Keratinocyte (primary cell): ENCODE measurements around the gene MAPK12. TPM values are rescaled to one million over a fixed set of nuclear protein-coding genes. Genes with fewer than 3 reads are reported as not detected.

ENCODE experiments used
- DNase-seq: peaks from one replicate; pipeline ENCODE4 v3.0.0-alpha.2; 2011; ENCODE audit warnings: low read depth, missing footprints, low spot score
- FAIRE-seq: peaks from 2 replicates; lab custom pipeline; 2011; peaks lifted over from hg19 to GRCh38; lab: Jason Lieb, UNC
- H2AFZ ChIP-seq: 2 replicates; pipeline ENCODE4 v1.6.0; 2012; ENCODE audit warnings: low read length, control low read depth, inconsistent platforms; ENCODE audit not compliant: control insufficient read depth
- H3K27ac ChIP-seq: 2 replicates; pipeline ENCODE4 v1.5.1; 2011; ENCODE audit warnings: low read length; ENCODE audit not compliant: control insufficient read depth, insufficient read depth
- H3K27me3 ChIP-seq: 3 replicates; pipeline ENCODE4 v1.6.0; 2011; ENCODE audit warnings: low read length; ENCODE audit not compliant: control insufficient read depth, insufficient read depth; ENCODE audit errors: extremely low read depth
- H3K36me3 ChIP-seq, 2 experiments: 2 replicates in 1 of 2; 3 replicates in 1 of 2; pipeline ENCODE4 v1.5.1; 2011; ENCODE audit warnings: low read length in 2 of 2, mild to moderate bottlenecking in 1 of 2; ENCODE audit not compliant: control insufficient read depth in 2 of 2, insufficient read depth in 2 of 2; ENCODE audit errors: extremely low read depth in 1 of 2
- H3K4me1 ChIP-seq: 3 replicates; pipeline ENCODE4 v1.5.1; 2011; ENCODE audit warnings: low read length; ENCODE audit not compliant: control insufficient read depth, insufficient read depth; ENCODE audit errors: extremely low read depth
- H3K4me2 ChIP-seq: 3 replicates; pipeline ENCODE4 v1.6.0; 2011; ENCODE audit warnings: low read depth, low read length; ENCODE audit not compliant: control insufficient read depth, insufficient read depth; ENCODE audit errors: extremely low read depth
- H3K4me3 ChIP-seq, 3 experiments: fragments of 200-600 bp in 1 of 3; sonication (generic) in 1 of 3; 2 replicates in 2 of 3; 3 replicates in 1 of 3; pipeline ENCODE4 v1.5.1; 2011 to 2016; ENCODE audit warnings: low read length in 3 of 3, mild to moderate bottlenecking in 3 of 3, control low read depth in 2 of 3, inconsistent platforms in 1 of 3, low read depth in 1 of 3, mixed read lengths in 1 of 3, mixed run types in 1 of 3, moderate library complexity in 1 of 3; ENCODE audit not compliant: control insufficient read depth in 2 of 3, insufficient read depth in 2 of 3; ENCODE audit errors: extremely low read depth in 1 of 3
- H3K79me2 ChIP-seq: 2 replicates; pipeline ENCODE4 v1.6.0; 2012; ENCODE audit warnings: low read length; ENCODE audit not compliant: control insufficient read depth, insufficient read depth
- H3K9ac ChIP-seq: 3 replicates; pipeline ENCODE4 v1.6.0; 2011; ENCODE audit warnings: low read length; ENCODE audit not compliant: control insufficient read depth, insufficient read depth; ENCODE audit errors: extremely low read depth
- H3K9me1 ChIP-seq: 3 replicates; pipeline ENCODE4 v1.6.0; 2011; ENCODE audit warnings: low read length; ENCODE audit not compliant: control insufficient read depth, insufficient read depth; ENCODE audit errors: extremely low read depth
- H3K9me3 ChIP-seq: 2 replicates; pipeline ENCODE4 v1.5.1; 2012; ENCODE audit warnings: low read depth, low read length; ENCODE audit not compliant: control insufficient read depth
- H4K20me1 ChIP-seq: 3 replicates; pipeline ENCODE4 v1.6.0; 2011; ENCODE audit warnings: low read length; ENCODE audit not compliant: control insufficient read depth, insufficient read depth; ENCODE audit errors: extremely low read depth
- CTCF ChIP-seq, 3 experiments: IDR thresholded peaks in 1 of 3; conservative IDR thresholded peaks in 1 of 3; optimal IDR thresholded peaks in 1 of 3; 2 replicates in 2 of 3; 3 replicates in 1 of 3; pipeline versions ENCODE3 to v1.5.1; 2011; ENCODE audit warnings: low read length in 3 of 3, mild to moderate bottlenecking in 3 of 3, moderate library complexity in 2 of 3, control low read depth in 1 of 3, inconsistent platforms in 1 of 3; ENCODE audit not compliant: insufficient read depth in 2 of 3; ENCODE audit errors: extremely low read depth in 1 of 3
- EZH2 ChIP-seq: IDR thresholded peaks from one replicate; pipeline ENCODE4 v1.6.1; 2012; ENCODE audit warnings: inconsistent platforms, mild to moderate bottlenecking, low read length, moderate library complexity
- dilution Hi-C: fragments of 300-500 bp; cut with MboI; formaldehyde crosslinking; loops from one replicate; pipeline ENCODE4 v1.7.0; 2020; ENCODE audit warnings: low sequenced_read_pairs; ENCODE audit not compliant: extremely low pct_ligation_motif_present
- polyA plus RNA-seq, 5 experiments: library from polyadenylated mRNA; depleted of rRNA in 3 of 5; stranded (reverse) in 3 of 5; stranded (forward) in 1 of 5; unstranded in 1 of 5; fragments of >200 nt; gene quantifications; 1 replicate in 1 of 5; 2 replicates in 3 of 5; 3 replicates in 1 of 5; pipeline versions ENCODE4 v1.2.1 to v1.2.3, GENCODE V29; 2011 to 2012; ENCODE audit warnings: missing spikeins in 2 of 5, low read depth in 1 of 5, low replicate concordance in 1 of 5

The MAPK12 gene
- polyA plus RNA-seq, 1 donor (not counting 4 experiments of a cell fraction or from before 2014, with no cell fraction given), result 10.1 TPM

GRCh38 chr22:50286275-50286674 lies 24.8 kb upstream of the MAPK12 start:
- Histone ChIP-seq H3K36me3 (peaks cover 32 to 38% of the 10 kb centered on the region in 2 experiments), H4K20me1 (peaks cover 8% of the 10 kb centered on the region)

GRCh38 chr22:50285568-50286229 lies 24.2 kb upstream of the MAPK12 start:
- no peak overlapping the region for H3K27ac ChIP-seq
- DNase-seq (no peak), FAIRE-seq (no peak)
- no peaks in the 10 kb centered on the region for H3K9me1 ChIP-seq
- H3K4me3 ChIP-seq, result no peak overlapping the region
- no peak overlapping the region for H3K4me2 ChIP-seq
- H3K36me3 ChIP-seq, result peaks cover 32 to 37% of the 10 kb centered on the region in 2 experiments
- no peak overlapping the region for H2AFZ ChIP-seq
- peaks cover 18% of the 10 kb centered on the region for H3K4me1 ChIP-seq
- H3K9ac ChIP-seq, result no peak overlapping the region
- H3K9me3 ChIP-seq, result no peaks in the 10 kb centered on the region
- TF ChIP-seq CTCF (optimal IDR thresholded peaks at IDR 0.05 in 1 of 3, IDR thresholded peaks at IDR 0.05 in 1 of 3, conservative IDR thresholded peaks at IDR 0.05 in 1 of 3; ENCODE audit: extremely low read depth in 1 of 3, insufficient read depth in 2 of 3, low read length in 3 of 3) (no peak), EZH2 (no peak)
- dilution Hi-C loops, result no loop called here
- no peaks in the 10 kb centered on the region for H3K27me3 ChIP-seq
- H4K20me1 ChIP-seq, result peaks cover 8% of the 10 kb centered on the region
- H3K79me2 ChIP-seq, result peaks cover 44% of the 10 kb centered on the region

More at GRCh38 chr22:50286275-50286674, 24.8 kb upstream of the MAPK12 start:
- Histone ChIP-seq H3K9me3 (no peaks in the 10 kb centered on the region), H3K27ac (no peak overlapping the region), H3K9ac (no peak overlapping the region), H3K9me1 (no peaks in the 10 kb centered on the region), H3K4me1 (peaks cover 18% of the 10 kb centered on the region), H3K27me3 (no peaks in the 10 kb centered on the region), H3K4me2 (no peak overlapping the region), H3K4me3 (no peak overlapping the region), H2AFZ (no peak overlapping the region), H3K79me2 (peaks cover 49% of the 10 kb centered on the region)
- FAIRE-seq, result no peak
- dilution Hi-C loops, result no loop called here
- TF ChIP-seq CTCF (optimal IDR thresholded peaks at IDR 0.05 in 1 of 3, IDR thresholded peaks at IDR 0.05 in 1 of 3, conservative IDR thresholded peaks at IDR 0.05 in 1 of 3; ENCODE audit: extremely low read depth in 1 of 3, insufficient read depth in 2 of 3, low read length in 3 of 3) (no peak), EZH2 (no peak)
- DNase-seq, result no peak
